EH (cell line): ENCODE measurements around the gene EIF2AK3.
"Not testable (repeated sequence)": the region's sequence is repeated elsewhere in the genome, so short reads cannot be mapped to it uniquely, and the experiment has no call there.

Source experiments
- DNase-seq: peaks from one replicate; pipeline ENCODE4 v3.0.0-alpha.2; 2015; ENCODE audit warnings: low read depth

EIF2AK3 gene

DNA sequence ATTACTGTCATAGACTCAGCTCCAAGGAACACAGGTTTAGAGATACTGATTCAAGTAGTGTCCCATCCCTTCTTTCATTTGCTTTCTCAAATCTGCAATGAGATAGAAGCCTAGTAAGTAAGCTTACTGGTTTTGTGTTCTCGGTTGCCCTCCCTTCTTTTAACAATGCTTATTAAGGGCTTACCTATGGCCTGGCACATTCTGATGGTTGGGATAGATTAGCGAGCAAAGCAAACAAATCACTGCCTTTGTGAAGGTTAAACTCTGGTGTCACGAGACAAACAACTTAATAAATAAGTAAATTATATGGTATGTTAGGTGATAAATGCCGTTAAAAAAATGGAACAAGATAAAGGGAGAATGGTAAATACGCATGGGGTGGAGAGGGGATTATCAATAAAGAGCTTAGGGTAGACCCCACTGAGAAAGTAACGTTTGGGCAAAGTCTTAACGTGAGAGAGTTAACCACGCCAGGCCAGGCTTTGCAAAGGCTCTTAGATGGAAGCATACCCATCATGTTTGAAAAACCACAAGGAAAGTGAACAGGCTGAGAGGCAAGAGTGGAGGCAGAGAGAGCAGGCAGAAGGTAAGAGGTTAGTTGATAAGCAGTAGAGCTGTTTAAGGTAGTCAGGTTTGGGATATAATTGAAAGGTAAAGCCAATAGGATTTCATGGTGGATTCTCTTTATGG is 31.0 kb downstream of the EIF2AK3 start:
- DNase-seq: no peak

- no peak for DNase-seq
These were observed 35.6 kb downstream of the EIF2AK3 start for GRCh38 chr2:88591698-88592097.

GRCh38 chr2:88590998-88591613 is 36.2 kb downstream of the EIF2AK3 start:
- DNase-seq: peak; percentile 70

GRCh38 chr2:88585969-88586368 is 41.3 kb downstream of the EIF2AK3 start:
- no peak for DNase-seq

DNA sequence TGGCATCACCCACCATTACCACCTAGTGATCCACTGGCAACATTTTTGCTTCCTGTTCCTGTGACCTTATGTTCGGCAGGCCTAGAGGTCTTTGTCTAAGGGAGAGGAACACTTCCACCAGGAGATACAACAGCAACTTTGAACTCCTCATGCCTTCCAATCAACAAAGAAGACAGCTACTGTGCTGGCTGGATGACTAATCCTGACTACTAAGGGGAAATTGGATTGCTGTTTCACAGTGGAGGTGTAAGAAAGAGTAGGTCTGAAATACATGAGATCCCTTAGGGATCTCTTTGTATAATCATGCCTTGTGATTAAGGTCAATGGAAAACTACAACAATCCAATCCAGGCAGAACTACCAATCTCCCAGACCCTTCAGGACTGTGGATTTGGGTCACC is 45.2 kb downstream of the EIF2AK3 start:
- no peak for DNase-seq

DNA sequence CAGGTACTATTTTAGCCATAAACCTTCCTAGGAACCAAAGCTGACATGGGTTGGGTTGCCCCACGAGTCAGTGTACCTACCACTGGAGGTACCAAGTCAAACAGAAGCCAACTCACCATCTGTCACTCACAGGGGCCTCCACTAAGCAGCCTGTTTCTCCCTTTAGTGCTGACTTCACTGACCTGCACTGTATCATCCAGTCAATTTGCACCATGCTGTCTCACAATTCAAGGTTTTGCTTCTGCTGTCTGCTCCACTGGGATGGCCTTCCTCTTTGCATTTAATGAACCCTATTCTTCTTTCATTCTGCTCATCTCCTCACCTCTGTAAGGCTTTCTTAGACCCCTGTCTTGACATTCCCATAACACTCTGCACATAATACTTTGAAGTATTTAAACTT is 47.2 kb downstream of the EIF2AK3 start:
- DNase-seq: no peak

- no peak for DNase-seq
These were observed 51.6 kb downstream of the EIF2AK3 start for GRCh38 chr2:88575630-88576029.

DNA sequence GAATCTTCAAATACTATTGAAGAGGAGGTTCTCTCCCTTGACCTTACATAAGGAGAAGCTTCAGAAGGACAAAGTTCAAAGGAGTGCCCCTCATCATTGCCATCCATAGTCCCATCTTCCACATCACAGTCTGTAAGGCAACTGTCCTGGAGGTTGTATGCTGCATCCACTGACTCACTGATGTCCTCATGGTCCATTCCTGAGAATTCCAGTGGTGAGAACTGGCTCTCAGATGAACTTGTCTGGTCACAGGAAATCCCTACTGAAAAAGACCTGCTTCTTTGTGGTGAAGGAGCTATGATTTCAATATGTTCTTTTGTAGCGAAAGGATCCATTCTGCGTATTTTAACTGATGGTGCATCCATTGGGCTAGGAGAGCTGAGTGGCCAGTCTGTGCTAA is 52.2 kb downstream of the EIF2AK3 start:
- peak; percentile 48 for DNase-seq

GRCh38 chr2:88574445-88574844 is 52.8 kb downstream of the EIF2AK3 start:
- no peak for DNase-seq

- no peak for DNase-seq
These were observed 59.1 kb downstream of the EIF2AK3 start for GRCh38 chr2:88568179-88568578.

DNA sequence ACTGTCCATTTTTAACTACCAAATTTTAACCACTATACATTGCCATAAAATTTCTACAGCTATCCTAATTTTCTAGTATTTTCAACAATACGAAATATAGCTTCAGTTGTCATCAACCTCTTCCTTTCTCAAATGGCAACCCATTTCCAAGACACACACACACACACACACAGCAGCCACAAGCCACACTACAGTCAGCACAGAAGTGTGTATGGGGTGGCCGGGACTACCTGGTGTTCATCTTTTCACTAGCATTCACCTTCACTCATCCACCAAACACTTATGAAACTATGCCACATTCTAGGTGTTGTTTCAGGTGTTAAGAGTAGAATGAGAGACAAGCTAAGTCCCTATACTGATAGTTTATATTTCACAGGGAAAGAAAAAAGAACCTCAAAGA is 62.9 kb downstream of the EIF2AK3 start:
- no peak for DNase-seq

- no peak for DNase-seq
These were observed 64.1 kb downstream of the EIF2AK3 start for GRCh38 chr2:88563129-88563528.

GRCh38 chr2:88561646-88562388 is 65.4 kb downstream of the EIF2AK3 start:
- no peak for DNase-seq

GRCh38 chr2:88560619-88561307 is 66.5 kb downstream of the EIF2AK3 start:
- DNase-seq: no peak

- no peak for DNase-seq
These were observed 70.0 kb downstream of the EIF2AK3 start for GRCh38 chr2:88557290-88557689.

DNA sequence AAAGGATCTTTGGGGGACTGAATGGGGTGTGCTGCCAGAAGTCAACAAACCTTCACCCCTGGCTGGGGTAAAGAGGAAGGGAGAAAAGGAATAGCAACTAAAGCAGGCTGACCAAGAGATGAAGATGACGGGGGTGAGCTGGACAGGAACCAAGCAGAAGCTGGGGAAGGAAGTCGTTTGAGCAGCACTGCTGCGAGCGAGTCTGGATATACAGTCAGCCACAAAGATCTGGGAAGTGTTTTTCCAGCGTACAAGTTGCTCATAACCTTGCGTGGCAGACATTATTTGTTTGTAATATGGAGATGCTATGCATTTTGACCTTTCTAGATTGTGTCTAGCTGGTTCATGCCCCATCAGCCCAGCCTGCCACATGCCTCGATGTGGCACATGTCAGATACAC is 71.2 kb downstream of the EIF2AK3 start:
- no peak for DNase-seq

- no peak for DNase-seq
These were observed 73.1 kb downstream of the EIF2AK3 start for GRCh38 chr2:88554189-88554588.

- DNase-seq: peak; percentile 11
These were observed 77.5 kb downstream of the EIF2AK3 start for GRCh38 chr2:88549616-88550292.

- not testable (repeated sequence) for DNase-seq
These were observed 81.0 kb downstream of the EIF2AK3 start for GRCh38 chr2:88546291-88546690.

DNA sequence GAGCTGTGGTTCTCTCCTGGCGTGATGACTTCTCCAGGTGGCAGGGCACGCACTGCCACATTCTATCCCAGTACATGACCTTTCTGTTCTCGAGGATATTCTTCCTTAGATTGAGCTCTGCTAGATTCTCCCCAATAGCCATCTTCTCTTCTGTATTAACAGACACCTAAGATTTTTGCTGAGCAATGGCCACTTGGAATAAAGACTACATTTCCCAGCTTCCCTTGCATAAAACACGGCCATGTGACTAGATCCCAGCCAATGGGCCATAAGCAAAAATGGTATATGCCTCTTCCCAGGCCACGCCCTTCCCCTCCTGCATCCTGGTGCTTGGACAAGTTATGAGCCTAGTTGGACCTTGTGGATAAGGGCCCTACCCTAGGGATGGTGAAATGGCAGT is 82.1 kb downstream of the EIF2AK3 start:
- peak; percentile 59 for DNase-seq

DNA sequence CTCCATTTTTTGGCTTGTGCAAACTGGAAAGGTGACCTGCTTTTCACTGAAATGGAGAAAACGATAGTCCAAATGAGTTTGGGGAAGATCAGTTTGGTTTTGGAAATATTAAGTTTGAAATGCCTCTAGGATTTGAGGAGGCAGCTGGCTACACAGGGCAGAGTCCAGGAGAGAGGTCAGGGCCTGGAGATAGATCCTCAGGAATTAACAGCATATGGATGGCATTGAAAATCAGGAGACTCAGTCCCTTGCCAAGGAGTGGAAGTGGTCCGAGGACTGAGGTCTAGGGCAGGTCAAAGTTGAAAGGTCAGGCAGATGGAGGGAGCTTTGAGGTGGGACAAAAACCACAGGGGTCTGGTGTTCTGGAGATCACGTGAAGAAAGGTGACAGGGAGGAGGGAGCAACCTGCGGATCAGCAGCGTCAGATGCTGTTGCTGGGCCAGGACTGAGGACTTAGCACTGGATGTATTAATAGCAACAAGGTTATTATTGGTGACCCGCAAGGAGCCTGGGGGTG is 83.7 kb downstream of the EIF2AK3 start:
- no peak for DNase-seq

- no peak for DNase-seq
These were observed 84.6 kb downstream of the EIF2AK3 start for GRCh38 chr2:88542668-88543067.
